HG03175 (cell line): Measurements from ENCODE around the gene TNFSF12.
"Not testable (repeated sequence)": the region's sequence is repeated elsewhere in the genome, so short reads cannot be mapped to it uniquely, and the experiment has no call there.

Experiments
- ATAC-seq: cut with Tn5 transposase; IDR thresholded peaks from one replicate; pipeline ENCODE4 v1.9.1; 2021; ENCODE audit warnings: mild to moderate bottlenecking, moderate library complexity; ENCODE audit not compliant: unreplicated experiment

Gene TNFSF12

GRCh38 chr17:7583253-7584109 is 34.6 kb downstream of the TNFSF12 start, which contains the start of gene MPDU1:
Gene MPDU1 (plus strand): TSS chr17:7583852. CDS start chr17:7583863, 11 bp downstream.
- ATAC-seq, result peak; percentile 67

GRCh38 chr17:7586673-7587419 is 38.0 kb downstream of the TNFSF12 start:
- ATAC-seq, result no peak

- ATAC-seq, result no peak
Observed at GRCh38 chr17:7587420-7588151, 38.7 kb downstream of the TNFSF12 start.

GRCh38 chr17:7588553-7589203 is 39.8 kb downstream of the TNFSF12 start:
- no peak for ATAC-seq

- ATAC-seq, result peak; percentile 50
Observed at GRCh38 chr17:7589204-7589868, 40.5 kb downstream of the TNFSF12 start.

- ATAC-seq, result no peak
Observed at GRCh38 chr17:7589891-7590691, 41.2 kb downstream of the TNFSF12 start, which contains the start of gene SOX15. Gene SOX15 (minus strand): TSS chr17:7590094. CDS start chr17:7589676, 418 bp downstream.

- ATAC-seq, result no peak
Observed at GRCh38 chr17:7590743-7591142, 41.9 kb downstream of the TNFSF12 start.

GRCh38 chr17:7591596-7591995 is 42.7 kb downstream of the TNFSF12 start:
- ATAC-seq, result no peak

- no peak for ATAC-seq
Observed at GRCh38 chr17:7592422-7593021, 43.7 kb downstream of the TNFSF12 start.

GRCh38 chr17:7593296-7593695 is 44.4 kb downstream of the TNFSF12 start:
- ATAC-seq, result no peak

- not testable (repeated sequence) for ATAC-seq
Observed at GRCh38 chr17:7597561-7597960, 48.7 kb downstream of the TNFSF12 start.

GRCh38 chr17:7606280-7606679 is 57.4 kb downstream of the TNFSF12 start:
- no peak for ATAC-seq
